Measurements from ENCODE around the gene GYG1.

Gene GYG1

DNA sequence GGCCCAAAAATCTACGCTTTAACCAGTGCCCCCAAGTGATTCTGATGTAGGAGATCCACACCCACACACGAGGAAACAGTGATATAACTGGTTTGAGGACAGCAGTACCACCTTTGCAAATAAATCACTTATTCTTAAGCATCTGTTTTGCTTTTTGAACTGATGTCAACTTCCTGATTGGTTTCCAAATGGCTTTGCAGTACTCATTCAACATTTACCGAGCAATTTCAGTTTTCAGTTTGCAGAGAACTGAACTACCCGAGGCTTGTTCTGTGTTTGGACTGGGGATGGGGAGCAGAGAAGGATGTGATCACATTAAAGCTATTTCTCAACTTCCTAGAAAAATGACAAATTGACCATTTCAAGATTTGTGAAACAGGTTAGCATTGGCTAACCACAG, 1.1 kb upstream of the GYG1 start:
- no peak for DNase-seq

DNA sequence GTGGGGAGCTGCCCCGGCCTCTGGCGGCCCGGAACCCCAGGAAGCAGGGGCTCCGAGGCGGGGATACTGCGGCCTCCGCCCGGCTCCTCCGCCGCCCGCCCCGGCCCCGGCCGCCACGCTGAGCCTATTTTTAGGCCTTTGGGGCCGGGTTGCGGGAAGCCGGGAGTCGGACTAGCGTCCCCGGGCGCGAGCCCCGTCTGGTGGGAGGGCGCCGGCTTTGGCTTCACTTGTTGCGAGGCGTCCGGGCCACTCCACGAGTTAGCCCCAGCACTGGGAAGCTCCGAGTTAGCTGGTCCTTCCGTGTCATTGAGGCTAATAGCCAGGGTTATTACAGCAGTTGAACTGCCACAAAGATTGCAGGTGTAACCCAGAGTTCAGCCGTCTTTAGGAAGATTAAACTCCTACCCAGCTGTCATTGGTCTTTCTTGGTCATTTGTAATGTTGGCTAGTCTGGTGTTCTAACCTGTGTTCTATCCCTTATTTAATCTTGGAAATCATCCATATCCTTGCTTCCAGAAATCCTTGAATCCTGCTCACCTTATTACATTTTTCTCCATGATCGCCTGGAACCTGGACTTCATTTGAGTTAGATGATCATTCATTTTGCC, 791 bp downstream of the GYG1 start:
- no peak for DNase-seq

DNA sequence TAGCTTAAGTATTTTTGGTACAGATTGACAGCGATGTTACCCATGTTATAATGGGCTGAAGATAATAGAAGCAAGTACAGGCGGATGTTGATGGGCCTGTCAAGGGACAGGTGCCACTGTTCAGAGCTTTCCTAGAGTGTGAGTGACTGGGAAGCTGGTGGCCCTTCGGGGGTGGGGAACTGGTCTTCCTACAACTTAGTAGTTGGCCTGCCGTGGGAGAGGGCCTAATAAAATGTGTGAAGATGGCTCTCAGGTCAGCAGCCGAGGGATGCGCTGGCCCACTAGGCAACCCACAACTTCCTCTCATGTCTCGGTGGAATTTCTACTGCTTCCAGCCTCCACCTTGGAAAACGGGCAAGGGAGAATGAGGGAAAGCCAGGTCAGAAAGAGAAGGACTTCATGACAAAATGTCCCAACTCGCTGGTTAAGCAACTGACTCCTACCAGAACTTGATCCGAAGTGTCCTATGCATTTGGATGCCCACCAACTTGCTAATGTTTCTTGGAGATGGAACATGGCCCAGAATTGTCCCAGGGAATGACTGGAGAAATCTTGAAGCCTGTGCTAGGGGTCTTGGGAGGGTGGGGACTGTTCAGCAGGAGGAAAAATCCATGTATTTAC, 1.4 kb downstream of the GYG1 start:
- no peak for DNase-seq

DNA sequence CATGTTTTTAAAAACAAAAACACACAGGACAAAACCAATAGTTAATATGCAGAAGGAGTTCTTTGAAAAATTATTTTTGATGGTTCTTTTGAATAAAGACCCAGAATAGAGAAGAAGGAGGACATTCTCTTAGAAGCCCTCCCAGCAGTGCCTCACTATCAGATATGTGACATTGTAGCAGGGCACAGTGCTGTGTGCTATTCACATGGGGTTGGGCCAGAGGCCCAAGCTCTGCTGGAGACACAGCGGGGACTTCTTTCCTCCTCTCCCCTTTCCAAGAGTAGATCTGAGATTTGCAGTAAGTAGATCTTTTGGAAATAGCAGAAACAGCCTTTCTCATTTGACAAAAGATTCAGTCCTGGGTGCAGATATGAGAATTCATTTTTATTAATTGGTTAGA, 6.3 kb downstream of the GYG1 start:
- DNase-seq = no peak

DNA sequence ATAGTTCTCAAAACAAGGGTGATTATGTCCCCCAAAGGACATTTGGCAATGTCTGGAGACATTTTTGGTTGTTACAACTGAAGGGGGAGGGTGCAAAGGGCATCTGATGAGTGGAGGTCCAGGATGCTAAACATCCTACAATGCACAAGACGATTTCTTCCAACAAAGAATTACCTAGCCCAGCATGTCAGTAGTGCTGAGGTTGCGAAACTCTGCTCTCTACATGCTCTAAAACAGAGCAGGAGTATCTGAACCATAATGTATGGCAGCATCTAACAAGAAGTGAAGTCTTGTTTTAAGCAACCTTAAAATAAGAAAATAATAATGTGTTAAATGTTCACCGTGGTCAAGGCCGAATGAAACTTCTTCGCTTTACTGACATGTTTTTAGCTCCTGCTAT, 7.0 kb downstream of the GYG1 start:
- no peak for DNase-seq

DNA sequence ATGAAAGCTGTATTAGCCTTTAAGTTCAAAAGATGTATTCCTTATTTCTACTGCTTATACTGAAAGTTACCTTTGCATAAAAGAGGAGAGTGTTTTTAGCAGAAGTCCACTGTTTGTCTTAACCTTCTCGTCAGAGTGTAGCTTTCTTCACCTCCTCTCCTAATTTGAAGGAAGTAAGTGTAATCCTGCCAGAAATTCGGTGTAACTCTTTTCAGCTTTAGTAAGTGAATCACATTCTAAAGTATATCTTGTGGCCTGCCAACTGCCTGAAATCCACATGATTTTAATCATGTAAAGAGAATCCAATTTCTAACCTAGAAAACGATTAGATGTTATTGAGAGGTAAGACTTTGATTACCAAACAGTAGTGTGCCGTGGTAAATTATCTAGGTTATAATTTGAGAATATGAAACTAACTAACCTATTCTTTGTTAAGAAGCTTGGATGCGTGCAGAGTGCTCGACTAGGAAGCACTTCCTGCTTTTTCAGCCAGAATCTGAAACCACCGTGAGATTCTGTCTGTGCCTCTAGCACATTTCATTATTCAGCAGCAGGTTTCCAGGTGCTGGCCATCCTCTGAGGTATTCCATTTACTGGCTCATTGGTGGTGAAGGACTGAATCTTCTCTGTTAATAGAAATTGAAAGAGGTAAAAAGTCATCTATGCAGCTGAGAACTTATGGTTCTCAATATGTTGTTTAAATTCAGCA, 7.5 kb downstream of the GYG1 start:
- no peak for DNase-seq

DNA sequence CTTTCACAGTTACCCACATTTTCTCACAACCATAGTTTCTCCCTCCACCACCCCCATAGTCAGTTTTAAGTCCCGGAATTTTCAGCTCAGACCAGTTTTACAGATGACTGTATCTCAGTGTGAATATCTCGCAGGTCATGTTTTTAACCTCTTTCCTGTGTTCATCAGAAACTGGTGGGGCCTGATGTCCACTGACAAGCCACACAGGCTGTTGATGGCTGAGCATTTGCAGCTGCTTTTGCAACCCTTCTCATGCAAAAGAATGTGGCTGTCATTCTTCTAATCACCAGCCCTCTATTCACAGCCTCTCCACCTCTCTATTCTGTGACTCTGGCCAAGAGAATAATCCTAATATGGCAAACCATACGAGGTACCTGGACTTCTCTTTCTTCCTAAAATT, 8.5 kb downstream of the GYG1 start:
- no peak for DNase-seq

DNA sequence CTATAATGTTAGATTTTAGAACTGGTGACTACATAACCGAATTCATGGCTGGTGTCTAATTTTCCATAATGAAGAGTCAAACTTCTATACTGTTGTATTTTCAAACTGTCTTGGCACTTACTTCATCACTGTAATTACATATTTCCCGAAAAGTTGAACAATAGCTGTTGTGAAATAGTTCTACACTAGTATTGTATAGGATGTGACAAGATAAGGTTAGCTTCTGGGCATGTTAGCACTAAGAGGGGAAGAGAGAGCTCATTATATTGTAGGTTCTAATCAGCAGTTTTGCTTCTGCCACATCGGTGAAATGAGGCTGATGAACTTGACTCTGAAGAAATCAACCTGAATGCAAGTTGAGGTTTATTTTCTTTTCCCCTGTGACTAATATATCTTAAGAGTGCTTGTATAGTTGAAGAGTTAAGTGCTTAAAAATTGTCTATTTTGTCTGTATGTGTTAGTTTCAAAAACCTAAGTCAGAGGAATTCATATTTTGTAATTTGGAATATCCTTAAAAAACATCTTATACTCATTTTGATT, 8.9 kb downstream of the GYG1 start:
- no peak for DNase-seq

DNA sequence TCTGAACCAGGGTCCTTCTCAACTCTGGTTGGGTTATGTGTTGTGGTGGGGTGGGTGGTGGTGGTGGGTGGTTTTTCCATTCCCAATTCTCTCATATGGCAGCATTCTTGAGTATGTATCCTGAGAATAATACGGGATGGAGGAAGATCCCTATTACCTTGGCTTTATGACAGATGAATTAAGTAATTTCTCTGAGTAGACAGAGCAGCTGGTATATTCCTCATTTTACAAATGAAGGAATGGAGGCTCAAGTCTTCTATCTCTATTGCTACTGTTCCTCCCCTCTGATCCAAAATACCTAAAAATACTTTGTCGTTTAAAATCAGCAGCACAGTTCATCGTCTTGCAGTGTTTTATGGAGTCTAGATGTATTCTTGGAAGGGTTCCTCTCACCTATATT, 10.4 kb downstream of the GYG1 start:
- no peak for DNase-seq

DNA sequence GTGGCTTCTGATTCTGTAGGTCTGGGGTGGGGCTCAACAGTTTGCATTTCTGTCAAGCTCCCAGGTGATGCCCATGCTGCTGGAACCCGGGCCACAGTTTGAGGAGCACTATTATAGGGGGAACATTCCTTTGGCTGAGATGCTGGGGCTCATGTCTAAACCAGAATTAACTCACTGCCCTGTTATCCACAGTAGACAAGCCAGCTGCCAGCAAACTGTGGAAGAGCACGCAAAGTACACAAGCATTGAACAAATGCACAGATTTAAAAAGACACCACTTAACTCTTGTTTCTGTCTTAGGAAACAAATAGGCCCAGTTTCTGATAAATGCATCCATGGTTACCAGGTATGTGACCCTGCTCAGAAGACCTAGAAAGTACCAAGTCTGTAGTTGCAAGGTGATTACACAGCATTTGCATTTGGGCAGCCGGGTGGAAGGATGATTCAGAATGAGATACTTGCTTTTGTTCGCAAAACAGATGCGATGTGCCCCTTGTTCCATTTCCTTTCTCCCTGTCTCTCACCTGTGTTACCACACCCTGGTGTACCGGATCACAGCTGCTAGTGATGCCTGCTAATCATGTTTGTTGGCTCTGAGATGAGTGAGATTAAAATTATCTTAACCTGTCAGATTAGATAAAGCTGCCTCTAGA, 12.4 kb downstream of the GYG1 start:
- DNase-seq = no peak

DNA sequence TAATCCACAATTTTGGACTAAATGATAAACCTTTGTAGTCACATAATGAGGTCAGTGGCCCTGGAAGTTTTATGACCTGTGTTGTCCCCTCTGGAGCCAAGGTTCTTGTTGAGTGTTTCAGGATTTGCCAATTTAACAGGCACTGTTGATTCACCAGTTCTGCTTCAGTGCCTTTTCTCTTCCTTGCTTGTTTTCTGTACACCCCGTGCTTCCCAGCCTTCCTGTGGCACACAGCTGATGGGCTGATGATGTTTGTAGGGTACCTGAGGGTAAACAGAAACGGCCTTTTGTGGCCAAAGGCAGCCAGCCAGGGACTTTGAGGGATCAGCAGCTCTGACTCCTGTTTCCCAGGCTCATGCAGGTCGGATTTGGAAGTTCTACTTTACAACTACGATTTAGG, 13.3 kb downstream of the GYG1 start:
- no peak for DNase-seq

DNA sequence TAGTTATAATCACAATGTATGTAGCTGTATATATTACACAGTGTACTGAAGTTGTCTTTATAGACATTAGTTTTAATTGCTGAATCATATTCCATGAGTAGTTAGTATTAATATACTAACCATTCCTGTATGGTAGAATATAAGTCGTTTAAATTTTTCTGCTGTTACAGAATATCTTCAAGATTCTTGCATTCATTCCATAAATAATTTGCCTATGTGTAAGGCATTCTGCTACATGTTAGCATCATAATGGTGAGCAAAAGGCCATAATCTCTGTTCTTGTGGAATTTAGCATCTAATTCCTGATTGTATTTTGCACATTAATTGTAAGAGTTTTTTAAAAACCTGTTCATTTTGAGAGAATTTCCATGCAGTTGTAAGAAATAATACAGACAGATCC, 14.1 kb downstream of the GYG1 start:
- DNase-seq = no peak

DNA sequence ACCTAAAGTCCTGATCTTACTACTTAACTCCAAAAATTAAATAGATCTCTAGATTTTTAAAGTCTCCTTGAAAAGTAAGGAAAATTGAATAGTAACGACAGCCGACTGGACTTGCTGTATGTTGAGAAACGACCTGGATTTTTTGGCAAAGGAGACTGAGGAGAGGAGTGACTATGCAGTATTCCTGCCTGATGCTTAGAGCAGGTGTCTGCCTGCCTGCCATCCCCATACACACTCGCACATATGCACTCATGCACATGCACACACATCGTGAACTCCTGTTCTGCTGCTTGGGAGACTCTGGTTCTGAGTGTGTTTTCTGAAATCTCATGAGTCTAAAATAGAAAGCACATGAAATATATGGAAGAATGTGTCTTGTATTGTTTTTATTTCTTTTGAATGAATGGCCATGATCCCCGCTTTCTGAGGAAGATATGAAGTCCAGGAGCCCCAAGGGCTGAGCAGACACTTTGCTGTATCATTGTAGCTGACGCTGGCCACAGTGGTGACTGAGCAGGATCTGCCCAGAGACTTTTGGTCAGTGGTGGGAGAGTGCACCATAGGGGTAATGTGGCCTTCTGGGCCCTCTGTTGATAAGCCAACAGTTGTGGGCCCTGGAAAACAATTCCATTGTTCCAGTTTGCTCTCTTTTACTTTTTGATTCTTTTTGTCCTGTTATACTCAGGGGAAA, 16.4 kb downstream of the GYG1 start:
- no peak for DNase-seq

DNA sequence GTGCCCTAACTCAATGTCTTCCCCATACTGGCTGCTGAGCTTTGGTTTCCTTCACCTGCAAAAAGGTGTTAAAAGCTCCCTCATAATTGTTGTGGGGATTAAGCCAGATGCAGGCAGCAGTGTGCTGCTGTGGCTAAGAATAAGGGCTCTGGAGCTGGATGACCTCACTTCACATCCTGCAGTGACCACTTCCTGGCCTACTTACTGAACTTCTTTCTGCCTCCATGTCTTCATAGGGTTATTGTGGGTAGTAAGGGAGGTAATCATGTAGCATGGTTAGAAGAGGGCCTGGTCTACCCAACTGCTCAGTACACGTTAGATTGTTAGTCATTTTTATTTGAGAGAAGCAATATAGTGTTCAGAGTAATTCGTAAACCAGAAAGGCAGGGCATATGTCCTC, 18.4 kb downstream of the GYG1 start:
- no peak for DNase-seq

DNA sequence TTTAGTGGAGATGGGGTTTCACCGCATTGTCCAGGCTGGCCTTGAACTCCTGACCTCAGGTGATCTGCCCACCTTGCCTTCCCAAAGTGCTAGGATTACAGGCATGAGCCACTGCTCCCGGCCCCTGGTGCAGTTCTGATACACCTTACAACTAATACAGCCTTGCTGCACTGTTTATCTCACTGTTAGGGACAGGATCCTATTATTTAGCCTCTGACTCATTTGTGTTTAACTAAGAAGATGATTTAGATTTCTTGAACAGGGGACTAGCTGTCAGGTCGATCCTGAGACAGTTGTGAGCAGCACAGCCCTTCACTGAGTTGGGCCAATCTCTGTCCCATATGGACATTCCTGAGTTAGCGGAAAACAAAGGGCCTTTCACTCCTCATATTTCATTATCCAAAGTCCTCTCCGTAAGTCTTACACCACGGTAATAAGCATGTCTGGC, 19.2 kb downstream of the GYG1 start:
- DNase-seq = no peak

DNA sequence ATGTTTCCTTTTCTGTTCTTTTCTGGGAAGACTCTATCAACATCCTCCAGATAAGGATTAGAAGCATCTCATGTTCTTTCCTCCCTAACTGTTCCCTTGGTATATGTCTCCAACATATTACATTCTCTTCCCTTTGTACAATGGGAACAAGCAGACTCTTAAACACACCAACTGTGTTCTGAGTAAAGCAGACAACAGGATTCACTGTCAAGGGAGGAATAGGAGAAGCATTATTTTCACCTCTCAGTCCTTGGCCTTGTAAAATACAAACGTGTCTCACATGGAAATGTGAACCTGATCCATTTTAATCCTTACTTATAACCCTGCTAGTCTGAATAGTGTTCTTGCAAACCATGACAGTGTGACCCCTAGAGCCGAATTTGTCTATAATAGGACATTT, 19.6 kb downstream of the GYG1 start:
- DNase-seq = no peak

DNA sequence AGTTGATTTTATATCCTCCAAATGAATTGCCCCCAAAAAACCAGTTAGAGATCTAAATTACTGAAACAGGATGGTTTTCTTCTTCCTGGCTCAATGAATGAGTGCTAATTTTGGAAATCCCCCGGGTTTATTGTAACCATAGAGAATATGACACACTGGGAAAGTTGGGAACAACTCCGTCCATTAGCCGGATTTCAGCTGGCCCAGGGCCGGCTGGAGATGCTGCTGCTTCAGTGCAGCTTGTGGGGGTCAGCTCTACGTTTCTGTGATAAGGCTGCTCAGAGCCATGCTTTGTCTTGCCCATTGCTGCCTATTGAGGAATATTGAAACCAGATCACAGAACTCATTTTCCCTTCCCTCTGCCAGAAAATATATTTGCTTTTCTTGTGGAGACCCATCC, 20.3 kb downstream of the GYG1 start:
- DNase-seq = no peak

DNA sequence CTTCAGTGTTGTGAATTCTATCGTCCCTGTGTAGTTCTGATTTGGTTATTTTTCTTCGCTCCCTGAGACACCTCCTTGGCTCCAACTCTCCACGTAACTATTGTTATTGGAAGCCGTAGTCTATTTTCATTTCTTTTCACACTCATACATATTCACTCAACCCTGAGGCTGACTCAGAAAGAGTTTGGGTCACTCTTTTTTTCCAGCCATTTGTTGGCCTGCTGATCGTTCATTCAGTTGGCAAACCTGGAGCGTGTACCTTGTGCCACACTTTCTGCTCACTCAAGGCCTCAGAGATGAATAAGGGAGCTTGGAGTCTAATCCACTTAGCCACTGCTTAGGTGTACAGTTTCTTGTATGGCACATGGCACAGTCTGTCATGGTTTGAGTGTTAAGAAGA, 22.4 kb downstream of the GYG1 start:
- no peak for DNase-seq

DNA sequence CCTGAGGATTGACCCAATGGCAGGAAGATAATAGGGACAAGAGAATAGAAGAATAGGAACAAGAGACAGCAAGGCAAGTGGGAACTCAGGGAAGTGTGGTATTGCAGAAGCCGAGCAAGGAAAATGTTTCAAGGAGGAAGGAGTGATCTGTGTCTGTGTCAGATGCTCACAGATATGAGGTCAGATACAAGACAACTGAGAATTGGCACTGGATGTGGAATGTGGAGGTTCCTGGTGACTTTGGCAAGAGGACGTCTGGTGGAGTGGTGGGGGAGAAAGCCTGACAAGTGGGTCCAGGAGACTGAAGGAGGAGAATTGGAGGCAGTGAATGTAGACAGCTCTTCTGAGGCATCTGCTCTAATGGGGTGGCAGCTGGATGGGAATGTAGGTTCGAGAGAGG, 24.1 kb downstream of the GYG1 start:
- no peak for DNase-seq

DNA sequence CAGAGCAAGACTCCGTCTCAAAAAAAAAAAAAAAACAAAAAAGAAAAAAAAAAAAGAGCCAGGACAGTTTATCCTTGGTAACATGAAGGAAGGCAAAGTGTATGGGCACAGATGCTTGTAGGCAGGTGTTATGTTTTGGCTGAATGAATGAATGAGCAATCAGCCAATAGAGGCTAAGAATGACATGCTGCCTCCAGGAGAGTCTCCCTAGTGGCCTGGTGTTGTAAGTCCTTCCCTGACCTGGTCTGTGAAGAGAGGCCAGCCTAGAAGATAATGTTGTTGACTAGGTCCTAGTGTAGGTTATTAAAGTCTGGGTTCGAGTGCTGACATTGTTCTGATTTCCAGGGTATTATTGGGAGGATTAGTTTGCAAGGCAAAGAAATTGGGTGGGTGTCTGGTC, 24.9 kb downstream of the GYG1 start:
- DNase-seq = no peak

DNA sequence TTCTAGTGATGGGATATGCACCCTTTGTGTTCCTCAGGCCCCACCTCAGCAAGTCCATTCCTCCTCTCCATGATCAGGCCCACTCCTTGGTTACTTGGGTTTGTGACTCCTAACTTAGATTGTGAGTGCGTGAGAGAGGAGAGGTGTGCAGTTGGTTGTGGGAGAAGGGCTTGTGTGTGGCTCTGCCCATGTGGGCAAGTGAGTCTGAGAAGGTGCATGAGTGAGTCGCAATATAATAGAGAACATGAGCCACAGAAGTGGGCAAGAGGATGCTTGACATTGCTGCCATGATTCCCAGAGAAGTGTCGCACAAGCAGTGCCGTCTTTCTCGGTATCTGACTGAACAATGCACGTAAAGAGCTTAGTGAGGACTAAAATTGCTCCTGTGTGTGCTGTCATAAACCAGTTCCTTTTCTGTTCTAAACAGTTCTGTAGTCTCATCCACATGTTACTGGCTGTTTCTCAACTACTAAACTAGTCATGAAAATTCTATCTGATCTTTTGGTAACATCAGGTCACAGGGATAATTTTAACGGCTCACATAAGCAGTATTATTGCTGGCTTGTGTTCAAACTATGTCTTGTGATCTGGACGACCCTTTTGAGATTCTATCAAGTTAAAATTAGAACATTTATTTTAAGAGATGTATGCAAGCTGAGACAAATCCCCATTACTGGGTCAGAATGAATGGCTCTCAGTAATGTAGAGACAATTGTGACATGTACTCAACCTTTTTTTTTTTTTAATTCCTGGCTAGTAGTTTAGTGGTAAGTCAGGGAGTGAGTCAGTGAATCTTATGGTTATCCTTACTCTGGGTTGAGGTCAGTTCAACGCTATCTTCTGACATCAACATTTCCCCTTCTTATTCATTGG, 25.6 kb downstream of the GYG1 start:
- DNase-seq = peak; percentile 64

DNA sequence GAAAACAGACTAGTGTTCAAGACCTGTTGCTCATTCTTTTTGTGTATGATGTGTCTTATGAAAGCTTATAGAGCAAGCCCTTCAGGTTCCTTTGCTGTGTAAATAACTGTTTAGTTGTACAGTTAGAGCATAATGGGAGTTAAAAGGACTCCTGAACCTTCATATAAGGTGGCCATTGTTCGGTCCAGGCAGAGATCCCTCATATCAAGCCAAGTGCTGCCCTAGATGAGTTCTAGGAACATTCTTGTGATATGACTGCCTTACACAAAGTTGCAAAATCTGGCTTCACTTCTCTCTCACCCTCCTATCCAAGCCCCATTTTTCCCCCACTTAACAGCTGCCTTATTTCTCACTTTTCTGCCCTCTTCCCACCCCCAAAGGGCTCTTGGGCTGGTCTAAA, 26.9 kb downstream of the GYG1 start:
- DNase-seq = peak; percentile 18
